HS-27A (cell line): Measurements from ENCODE around the gene LCN1.
"Not testable (repeated sequence)": the region's sequence is repeated elsewhere in the genome, so short reads cannot be mapped to it uniquely, and the experiment has no call there.

Experiments used
- DNase-seq: peaks from one replicate; pipeline ENCODE4 v3.0.0-alpha.2; 2012; ENCODE audit warnings: low read depth, missing footprints

The LCN1 gene

DNA sequence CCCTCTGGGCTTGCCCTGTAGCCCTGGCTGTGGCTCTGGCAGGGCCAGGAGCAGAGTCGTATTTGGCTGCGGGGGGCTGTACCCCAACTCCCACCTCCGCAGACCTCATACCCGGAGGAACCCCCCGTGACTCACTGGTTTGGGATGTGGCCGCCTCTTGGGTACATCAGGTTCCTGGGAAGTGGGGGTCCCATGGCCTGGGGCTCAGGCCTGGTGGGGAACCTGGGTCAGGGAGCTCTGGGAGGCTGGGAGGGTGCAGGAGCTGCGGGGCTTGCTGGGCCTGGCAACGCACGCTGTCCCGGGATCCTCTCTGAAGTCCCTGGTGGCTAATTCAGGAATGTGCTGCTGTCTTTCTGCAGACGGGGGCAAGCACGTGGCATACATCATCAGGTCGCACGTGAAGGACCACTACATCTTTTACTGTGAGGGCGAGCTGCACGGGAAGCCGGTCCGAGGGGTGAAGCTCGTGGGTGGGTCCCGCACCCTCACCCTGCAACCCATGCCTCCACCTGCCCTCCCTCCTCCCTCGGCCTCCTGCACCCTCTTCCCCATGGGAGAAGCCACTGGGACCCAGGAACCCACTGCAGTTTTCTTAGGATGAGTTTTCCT, 2.4 kb downstream of the LCN1 start:
- DNase-seq, result no peak

DNA sequence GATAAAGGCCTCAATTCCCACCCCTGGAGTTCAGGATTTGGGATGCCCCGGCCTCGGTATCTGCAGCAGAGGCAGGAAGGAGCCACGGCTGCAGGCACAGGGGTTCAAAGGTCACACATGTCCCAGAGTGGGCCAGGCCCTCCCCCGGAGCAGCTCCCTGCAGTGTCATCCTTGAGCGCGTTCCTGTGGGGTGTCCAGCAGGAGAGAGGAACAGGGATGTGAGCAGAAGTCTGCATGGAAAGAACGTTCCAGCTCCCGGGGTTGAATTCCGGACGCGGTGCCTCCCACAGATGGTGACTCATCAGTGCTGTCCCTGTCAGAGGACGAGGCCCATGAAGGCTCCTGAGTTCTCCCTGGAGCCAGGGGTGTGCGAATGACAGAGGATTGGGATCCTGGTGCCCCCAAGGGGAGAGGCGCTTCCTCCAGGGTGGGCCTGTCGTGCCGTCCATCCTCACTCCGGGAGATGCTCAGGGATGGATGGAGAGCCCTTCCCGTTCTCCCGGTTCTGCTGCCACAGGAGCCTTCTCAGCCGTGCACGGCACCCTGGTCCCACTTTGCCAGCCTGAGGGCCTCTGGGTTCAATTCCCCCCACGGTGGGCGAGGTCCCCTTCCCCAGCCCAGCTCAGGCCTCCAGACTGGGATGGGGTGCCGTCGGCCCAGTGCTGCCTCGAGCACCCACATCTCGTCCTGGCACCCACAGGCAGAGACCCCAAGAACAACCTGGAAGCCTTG, 3.1 kb downstream of the LCN1 start:
- DNase-seq, result no peak

DNA sequence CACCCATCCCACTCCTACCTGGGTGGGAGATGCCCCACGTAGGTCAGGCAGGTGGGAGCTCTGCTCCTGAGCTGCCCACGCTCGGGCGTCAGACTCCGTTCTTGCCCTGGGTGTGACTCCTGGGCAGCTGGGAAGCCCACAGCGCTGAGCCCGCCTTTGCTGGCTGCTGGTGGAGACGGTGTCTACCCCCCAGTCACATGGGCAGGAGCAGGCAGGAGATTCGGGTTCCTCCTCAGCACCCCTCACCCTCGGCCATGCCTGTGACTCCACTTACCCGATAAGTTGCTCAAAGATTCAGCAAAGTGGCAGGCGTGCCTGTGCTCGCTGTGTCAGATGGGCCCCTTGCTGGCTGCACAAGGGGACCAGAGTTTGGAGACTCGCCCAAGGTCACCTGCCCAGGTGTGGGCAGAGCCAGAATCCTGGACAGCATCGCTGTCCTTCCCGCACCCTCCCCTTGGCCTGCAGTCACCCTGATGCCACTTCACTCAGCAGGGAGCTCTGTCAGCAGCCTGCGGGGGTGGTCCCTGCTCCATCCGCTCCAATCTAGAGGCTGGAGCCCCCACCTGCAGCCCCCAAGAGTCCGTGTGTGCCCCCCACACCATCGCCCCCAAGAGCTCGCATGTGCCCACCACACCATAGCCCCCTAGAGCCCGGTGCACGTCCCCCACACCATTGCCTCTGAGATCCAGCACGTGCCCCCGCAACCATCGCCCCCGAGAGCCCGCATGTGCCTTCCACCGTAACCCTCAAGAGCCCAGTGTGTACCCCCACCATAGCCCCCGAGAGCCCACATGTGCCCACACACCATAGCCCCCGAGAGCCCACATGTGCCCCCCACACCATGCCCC, 4.2 kb downstream of the LCN1 start:
- no peak for DNase-seq

DNA sequence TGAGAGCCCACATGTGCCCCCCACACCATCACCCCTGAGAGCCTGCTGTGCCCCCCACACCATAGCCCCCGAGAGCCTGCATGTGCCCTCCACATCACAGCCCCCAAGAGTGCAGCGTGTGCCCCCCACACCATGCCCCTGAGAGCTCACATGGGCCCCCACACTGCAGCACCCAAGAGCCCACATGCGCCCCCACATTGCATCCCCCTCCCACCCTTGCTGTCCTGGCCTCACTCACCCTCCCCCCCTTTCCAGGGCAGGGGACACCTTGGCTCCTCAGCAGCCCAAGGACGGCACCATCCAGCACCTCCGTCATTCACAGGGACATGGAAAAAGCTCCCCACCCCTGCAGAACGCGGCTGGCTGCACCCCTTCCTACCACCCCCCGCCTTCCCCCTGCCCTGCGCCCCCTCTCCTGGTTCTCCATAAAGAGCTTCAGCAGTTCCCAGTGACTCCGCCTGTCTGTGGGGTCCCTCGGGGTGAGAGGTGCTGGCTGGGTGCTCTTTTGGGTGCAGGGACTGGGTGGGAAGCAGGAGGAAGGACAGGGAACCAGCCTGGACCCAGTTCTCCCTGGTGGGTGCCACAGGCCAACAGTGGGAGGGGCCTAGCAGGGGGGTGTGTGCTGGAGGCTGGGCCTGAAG, 5.0 kb downstream of the LCN1 start:
- DNase-seq, result no peak

DNA sequence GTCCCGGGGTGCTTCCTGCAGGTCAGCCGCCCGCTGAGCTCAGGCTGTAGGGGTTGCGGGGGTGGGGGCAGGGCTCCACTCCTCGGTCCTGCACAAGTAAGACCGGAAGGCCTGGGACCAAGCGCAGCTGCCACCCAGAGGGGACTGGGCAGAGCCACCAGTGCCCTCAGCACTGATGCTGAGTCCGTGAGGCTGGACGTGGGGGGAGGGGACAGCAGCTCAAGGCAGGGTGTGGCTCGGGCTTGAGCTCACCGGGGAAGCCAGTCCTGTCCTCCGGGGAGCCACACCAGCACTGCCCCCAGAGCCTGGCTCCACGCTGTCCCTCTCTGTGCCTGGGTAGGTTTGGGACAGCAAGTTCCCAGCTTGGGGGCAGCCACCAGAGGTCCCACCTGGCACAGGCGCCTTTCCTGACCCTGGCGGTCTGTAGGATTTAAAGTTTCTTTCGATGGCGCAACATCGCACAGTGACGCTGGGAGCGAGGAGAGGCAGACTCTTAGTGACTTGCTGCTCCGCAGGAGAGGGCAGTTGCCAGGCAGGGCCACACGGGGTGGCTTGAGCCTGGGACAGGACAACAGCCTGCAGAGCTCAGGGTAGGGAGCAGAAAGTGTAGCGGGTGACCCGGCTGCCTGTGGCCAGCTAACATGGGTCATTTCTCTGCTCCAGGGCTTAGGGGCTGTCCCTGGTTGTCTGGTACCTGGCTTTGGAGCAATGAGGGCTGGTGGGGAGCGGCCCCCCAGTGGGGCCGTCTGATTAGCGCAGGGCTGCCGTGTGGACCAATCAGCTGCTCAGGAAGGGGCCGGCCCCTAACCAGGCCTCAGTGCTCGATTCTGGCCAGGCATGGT, 5.7 kb downstream of the LCN1 start:
- DNase-seq, result no peak

DNA sequence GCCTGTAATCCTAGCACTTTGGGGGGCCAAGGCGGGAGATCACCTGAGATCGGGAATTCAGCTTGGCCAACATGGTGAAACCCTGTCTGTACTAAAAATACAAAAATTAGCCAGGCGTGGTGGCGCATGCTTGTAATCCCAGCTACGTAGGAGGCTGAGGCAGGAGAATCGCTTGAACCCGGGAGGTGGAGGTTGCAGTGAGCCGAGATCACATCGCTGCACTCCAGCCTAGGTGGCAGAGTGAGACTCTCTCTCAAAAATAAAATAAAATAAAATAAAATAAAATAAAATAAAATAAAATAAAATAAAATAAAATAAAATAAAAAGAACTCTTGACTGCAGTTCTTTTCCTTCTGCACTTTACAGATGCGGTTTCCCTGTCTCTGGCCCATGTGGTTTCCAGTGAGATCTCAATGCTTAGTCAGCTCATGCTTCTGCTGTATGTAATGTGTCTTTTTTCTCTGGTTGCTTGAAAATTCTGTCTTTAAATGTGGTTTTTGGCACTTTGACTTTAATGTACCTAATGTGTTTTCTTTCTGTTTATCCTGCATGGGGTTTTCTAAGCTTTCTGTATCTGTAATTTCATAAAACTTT, 7.7 kb downstream of the LCN1 start:
- DNase-seq, result not testable (repeated sequence)

DNA sequence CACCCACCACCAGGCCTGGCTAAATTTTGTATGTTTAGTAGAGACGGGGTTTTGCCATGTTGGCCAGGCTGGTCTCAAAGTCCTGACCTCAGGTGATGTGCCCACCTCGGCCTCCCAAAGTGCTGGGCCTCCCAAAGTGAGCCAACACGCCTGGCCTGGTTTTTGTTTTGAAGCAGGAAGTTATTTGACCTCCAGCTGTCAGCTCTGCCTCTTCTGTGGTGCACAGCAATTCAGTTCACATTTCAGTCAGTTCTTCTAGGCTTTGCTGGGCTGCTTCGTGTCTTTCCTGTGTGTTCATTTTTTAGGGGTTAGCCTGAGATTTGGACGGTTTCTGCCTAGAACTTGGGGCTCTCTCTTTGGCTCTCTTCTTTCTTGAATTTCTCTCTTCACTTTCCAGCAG, 8.9 kb downstream of the LCN1 start:
- no peak for DNase-seq

DNA sequence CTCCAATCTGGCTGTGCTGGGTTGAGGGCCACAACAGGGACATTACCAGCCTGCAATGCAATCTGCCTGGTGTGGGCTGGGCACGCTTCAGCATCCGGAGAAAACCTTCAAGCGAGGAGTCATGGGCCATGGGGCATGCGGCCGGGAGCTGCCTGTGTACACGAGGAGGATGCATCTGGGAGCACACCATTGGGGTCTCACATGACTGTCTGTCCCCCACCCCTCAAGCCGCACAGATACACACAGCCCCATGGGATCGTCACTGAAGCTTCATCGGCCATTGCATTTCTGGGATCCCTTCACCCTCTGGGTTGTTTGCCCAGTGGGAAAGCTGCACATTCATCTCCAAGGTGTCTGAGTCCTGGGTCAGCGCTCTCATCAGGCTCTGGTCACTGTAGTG, 9.9 kb downstream of the LCN1 start:
- no peak for DNase-seq

DNA sequence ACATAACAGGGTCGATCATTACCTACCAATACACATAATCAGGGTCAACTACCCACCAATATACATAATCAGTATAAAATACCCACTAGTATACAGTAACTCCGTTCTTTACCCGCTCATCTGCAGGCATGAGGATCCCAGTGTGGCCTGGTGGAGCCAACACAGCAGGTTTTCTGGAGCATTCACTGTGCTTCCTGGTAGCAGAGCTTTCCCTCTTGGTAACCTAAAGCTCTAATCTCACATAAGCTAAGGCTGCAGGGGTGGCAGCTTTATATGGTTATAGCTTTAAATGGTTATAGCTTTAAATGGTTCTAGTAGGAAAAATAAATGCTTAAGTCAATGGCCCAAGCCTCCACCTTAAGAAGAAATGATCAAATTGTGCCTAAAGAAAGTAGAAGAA, 11.9 kb downstream of the LCN1 start:
- DNase-seq, result no peak

DNA sequence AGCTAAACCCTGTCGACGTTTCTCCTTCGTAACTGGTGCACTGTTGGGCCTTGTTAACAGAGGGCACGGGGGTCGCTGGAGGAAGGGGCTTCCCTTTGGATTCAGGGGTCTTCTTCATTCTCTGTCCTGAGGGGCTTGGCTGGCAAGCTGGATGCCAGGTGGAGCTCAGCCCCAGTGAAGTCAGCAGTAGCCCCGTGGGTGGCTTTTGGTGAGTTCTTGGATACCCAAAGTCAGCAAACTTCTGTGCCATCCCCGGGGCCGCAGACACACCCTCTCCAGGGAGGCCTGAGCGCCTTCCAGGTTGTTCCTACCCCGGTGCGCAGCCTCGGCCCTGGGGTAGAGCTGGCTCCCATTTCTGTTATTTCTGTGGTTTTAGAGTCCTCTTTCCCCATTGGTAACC, 12.4 kb downstream of the LCN1 start:
- no peak for DNase-seq

DNA sequence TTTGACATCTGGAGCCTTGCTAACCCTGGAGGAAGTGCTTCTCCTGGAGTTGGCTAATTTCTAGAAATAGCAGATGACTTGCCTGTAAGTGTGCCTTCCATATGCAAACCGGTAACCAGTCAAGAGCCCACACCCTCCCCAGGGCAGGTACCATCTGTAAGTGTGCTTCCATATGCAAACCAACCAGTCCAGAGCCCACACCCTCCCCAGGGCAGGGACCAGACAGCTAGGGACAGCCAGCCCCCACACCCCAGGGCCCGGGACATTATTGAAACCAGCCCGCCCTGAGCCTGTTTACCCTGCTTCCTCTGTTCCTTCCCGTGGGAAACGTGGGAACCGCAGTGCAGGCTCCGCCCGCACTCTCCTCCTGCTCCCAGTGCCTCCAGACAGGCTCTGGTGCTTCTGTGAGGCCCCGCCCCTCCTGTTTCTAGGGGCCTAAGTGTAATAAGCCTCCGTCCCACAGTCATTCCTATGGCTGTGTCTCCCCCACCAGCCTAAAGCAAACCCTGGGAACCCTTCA, 13.0 kb downstream of the LCN1 start:
- DNase-seq, result not testable (repeated sequence)

DNA sequence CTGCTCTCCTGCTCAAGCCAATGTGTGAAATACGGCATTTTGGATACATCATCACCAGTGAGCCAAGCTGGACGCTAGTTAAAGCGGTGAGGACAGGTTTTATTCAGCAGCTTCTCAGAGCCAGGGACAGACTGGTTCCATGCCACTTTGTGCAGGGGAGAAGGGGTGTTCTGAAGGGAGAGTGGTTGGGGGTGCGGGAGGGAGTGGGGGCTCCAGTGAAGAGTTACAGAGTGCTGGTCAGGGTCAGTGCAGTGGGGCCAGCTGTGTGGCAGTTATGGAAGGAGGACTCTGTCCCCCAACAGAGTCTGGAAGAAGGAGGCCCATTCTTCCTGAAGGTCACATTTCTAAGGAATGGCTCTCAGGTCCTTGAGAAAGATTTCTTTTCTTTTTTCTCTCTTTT, 13.6 kb downstream of the LCN1 start:
- DNase-seq, result not testable (repeated sequence)

DNA sequence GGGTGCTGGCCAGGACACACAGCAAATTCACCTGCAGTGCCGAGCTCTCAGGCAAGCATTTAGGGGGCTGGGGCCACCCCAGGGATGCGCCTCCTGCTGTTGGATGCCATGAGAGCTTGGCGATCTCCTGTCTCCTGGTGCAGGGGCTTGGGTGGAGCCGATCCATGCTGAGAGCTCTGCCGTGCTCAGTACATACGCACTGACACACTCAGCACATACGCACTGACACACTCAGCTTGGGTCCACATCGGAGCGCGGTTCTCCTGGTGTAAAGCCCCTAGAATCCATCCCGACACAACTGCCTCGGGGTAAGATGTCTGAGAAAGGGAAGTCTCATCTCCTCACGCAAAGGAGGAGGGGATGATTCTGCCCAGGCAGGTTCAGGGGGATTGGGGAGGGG, 14.4 kb downstream of the LCN1 start:
- not testable (repeated sequence) for DNase-seq

DNA sequence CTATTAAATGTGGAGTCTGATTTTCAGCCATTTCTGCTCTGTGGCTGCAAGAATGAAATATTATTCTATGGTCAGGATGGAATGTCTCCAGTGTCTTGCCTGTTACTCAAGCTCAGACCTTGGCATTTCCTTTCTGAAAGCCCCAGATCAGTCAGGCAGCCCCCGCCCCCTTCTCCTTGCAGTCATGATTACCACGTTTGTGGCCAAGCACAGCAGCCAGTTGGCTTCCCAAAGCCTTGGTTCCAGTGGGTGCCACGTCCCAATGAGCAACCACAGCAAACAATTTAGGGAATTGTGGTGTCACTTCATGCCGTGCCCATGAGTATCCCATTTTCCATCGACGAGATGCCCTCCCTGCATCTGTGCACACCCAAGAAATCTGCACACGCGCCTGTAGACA, 15.0 kb downstream of the LCN1 start:
- no peak for DNase-seq

DNA sequence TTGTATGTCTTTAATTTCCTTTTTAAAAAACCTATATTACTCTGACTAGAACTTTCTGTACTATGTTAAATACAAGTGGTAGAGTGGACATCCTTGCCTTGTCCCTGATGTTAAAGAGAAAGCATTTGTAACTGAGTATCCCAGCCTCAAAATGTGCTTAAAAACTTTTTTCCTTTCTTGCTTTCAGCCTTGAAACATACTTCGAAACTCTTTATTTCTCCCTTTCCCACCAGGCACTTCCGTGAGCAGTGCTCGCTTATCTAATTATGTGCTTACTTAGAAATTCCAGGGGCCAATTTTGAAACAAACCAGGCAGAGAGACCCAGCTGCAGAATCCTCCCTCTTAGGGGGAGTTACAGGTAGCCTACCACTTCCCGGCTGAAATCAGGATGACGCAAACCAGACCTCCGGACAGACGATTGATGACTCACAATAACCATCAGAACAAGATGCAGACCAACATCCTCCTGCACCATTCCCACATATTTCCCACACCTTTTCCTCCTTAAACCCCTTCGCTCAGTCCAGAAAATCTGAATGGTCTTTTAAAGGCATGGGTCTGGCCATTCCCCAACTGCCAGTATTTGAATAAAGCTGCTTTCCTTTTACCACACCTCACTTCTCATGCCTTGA, 22.1 kb downstream of the LCN1 start:
- DNase-seq, result not testable (repeated sequence)

DNA sequence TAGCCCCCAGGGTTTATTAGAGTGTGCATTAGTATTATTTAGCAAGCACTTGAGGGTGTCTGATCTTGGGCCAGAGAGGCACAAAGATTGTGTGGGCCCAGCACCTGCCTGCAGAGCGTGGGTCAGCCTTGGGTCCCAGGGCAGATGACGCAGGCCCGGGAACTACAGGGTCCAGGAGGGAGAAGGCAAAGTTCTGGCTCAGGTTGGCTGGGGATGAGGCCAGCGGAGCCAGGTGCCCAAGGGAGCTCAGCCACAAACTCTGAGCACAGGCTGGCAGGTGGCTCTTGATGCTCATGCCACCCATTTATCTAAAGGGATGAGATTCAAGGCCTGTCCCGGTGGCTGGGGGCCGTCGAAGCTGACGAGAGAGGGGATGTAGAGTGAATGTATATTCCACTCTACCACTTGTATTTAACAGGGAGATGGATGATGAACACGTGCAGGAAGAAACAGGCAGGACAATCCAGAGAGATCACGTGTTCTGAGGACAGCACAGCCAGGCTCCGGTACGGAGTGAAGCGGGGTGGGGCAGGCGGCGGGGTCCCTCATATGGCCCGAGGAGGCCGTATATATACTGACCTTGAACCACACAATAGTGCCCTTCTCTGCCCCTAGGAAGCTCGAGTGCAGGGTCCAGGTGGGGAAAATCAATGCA, 23.9 kb downstream of the LCN1 start:
- DNase-seq, result no peak

DNA sequence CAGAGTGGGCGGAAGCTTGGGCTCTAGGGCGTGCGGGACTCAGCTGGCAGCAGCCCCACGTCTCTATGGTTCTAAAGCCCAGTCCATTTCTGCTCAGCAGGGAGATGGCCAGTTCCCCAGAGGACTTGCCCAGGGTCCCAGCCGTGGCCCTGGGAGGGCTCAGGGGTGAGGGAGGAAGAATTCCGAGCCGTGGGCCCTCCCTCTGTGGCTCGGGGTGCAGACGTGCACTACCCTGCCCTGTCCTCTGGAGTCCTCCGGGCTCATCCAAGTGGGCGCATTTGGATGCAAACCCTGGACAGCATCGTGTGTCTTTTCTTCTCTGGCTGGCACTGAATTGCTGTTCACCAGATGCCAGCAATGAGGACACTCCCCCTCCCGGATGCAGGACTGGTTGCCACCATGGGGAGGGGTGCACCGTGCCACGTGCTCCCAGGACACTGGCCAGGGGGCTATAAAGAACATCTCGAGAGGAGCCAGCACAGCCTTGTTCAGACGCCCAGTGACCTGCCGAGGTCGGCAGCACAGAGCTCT, 24.5 kb downstream of the LCN1 start, which contains the start of gene OBP2A:
Gene OBP2A (plus strand): TSS at position 481 of the 531 bp plus-strand sequence. CDS start 55 bp downstream, outside the sequence.
- DNase-seq, result not testable (repeated sequence)

DNA sequence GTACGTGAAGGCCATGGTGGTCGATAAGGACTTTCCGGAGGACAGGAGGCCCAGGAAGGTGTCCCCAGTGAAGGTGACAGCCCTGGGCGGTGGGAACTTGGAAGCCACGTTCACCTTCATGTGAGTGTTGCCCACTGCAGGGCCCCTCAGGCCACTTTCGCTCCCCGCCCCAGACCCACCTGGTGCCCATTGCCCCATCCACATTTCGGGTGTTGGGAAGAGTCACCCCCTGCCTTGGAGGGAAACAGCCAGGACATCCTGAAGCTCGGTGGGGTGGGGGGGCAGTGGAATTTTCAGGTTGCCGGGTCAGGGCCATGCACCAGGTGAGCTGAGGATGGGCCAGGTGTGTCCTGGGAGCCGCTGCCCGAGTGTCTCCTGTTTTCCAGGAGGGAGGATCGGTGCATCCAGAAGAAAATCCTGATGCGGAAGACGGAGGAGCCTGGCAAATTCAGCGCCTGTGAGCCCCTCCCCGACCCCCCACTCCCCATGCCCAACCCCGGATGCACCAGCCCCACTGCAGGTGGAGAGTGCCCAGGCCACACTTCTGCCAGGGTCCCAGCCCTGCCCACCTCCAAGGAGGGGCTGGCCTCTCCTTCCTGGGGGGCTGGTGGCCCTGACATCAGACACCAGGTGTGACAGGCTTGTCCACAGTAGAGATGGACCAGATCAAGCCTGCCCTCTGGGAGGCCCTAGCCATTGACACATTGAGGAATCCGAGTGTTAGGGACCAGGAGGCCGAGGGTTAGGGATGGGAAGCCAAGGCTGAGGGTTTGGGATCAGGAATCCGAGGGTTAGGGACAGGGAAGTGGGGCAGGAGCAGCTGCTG, 25.8 kb downstream of the LCN1 start:
- DNase-seq, result not testable (repeated sequence)
